Activated CD8-positive, alpha-beta memory T cell treated with anti-CD3 and anti-CD28 coated beads, Interleukin-2, amount 50 U/mL, for 24 hours (primary cell): ENCODE measurements around the gene ACOT7.

Source experiments
- DNase-seq: peaks from one replicate; pipeline ENCODE4 v3.0.0-alpha.2; 2020; ENCODE audit errors: extremely low read depth

The ACOT7 gene

DNA sequence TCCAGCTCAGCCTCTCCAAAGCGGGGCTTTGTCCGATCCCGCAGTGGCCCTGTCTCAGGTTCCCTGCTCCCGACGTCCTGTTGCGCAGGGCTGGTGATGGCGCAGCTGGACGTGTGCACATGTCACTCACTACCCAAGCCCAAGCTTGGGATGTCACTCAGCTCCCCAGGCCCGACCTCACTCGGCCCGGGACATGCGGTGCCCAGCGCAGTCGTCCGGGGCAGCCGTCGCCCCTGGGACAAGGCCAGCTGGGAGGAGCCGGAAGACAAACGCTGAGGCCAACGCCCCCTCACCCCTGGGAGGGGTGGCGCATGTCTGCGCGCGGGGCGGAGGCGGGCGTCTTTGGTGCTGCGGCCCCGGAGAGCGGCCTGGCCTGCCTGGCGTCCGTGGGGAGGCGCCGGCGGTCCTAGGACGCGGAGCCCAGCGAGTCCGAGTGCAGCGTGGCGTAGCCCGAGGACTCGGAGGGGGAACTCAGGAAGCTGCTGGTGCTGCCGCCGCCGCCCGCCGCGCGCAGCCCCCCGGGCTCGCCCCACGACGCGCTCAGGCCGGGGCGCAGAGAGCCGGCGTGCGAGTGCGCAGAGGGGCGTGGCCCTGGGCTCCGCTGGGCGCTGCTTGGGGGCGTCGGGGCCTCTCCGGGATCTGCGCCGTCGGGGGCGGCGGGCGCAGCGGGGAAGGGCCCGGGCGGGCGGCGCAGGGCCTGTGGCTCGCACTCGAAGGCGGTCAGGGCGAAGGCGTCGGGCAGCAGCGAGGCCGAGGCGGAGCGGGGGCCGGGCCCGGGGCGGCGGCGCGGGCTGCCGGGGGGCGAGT, 144.4 kb downstream of the ACOT7 start:
- DNase-seq = no peak

GRCh38 chr1:6248161-6248776, 145.3 kb downstream of the ACOT7 start:
- DNase-seq = no peak

GRCh38 chr1:6247651-6248050, 145.9 kb downstream of the ACOT7 start:
- DNase-seq = no peak

DNA sequence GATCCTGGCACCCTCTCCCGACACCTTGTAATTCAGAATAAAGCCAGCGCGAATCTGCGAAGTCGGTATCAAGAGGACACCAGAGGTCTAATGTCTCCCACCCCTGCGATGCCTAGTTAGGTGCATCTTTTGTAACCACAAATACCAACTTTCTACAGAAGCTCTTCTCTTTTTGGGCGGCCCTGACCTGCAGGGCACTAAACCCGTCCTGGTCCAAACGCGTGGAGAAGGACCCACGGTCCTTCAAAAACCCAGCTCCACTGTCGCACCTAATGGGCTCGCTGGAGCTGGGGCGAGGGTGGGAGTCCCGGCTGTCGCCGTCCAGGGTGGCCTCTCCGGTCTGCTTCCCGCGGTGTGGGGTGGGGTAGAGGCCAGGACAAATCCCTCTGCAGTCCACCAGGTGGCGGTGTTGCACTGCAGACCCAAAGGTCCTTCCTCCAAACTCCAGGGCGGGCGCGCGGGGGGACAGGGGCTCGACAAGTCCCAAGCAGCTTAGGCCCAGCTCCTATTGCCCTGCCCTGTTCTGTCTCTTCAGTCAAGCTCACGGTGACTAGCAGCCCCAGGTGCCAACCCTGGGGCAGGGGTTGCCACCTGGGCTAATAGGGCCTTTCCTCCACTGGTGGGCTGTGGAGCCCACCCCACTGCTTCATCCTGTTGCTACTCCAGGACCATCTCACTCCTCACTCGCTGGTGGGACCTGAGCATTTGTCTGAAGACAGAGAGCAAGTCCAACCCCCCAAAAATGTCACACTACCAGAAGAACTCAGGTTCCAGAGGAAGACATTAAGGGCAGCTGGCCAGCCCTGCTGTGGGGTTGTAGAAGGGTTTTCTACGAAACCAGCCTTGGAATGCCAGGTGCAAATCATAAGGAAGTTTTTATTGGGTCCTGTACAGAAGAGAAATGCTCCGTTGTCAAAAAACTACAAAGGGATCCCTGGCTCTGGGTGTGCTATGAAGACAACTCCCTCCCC, 146.8 kb downstream of the ACOT7 start:
- peak; percentile 44 for DNase-seq

- no peak for DNase-seq
Measured at GRCh38 chr1:6245869-6246496, 147.6 kb downstream of the ACOT7 start.

GRCh38 chr1:6245086-6245868, 148.3 kb downstream of the ACOT7 start:
- no peak for DNase-seq

- no peak for DNase-seq
Measured at GRCh38 chr1:6244401-6245049, 149.0 kb downstream of the ACOT7 start.

DNA sequence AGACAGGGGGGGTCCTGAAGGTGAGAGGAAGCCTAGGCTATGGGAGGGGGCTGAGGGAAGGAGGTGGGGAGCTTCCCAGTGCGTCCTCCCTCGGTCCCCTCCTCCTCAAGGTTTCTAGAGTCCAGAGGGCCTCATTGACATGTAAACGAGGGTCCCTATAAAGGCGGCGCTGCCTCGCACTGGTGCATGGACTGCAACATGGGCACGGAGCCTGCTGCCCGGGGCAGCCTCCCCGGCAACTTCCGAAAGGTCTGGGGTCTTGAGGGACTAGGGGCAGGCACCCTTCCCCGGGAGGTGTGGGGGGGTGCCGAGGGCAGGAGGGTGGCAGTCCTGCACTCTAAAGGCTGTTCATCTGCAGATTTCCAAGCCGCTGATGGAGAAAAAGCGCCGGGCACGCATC, 149.6 kb downstream of the ACOT7 start, which contains the start of gene HES3:
TSS of gene HES3 (plus strand) at position 187 of the 400 bp plus-strand sequence. CDS start at position 374, 187 bp downstream.
- DNase-seq = no peak

- no peak for DNase-seq
Measured at GRCh38 chr1:6243053-6243834, 150.3 kb downstream of the ACOT7 start.

DNA sequence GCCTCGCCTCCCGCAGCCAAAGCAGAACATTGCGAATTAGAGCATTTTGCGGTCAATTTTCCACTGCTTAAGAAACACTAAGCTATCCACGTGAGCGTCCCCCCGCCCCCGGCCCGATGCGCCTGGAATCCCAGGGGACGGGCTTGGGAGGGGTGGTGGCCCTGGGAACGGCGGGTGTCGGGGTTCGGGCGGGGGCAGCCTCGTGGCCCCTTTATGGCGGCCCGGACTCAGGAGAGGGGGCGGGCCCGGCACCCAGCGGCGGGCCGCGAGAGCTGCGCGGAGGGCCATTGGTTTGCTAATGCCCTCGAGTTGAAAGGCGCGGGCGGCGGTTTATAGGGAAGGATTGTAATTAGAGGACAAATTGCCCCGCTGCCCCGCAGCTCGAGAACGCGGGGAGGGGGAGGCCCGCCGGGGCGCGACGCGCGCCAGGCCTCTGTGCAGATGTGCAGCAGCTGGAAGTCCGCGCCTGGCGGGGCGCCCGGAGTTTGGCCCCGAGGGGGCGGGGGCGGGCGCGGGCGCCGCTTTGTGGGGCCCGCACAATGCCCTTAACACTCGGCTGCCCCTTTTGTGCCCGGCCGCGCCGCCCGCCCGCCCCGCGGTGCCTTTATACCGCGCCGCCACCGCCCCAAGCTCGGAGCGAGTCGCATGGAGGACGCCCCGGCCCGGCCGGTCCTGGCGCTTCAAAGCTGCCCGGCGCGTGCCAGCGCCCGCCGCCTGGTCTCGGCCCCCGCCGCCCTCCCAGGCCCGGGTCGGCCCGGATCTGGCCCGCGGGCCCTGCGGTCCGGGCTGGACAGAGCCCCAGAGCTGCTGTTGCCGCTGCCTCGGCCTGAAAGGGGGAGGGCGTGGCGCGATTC, 151.5 kb downstream of the ACOT7 start:
- DNase-seq = no peak

GRCh38 chr1:6241107-6241886, 152.3 kb downstream of the ACOT7 start:
- no peak for DNase-seq

GRCh38 chr1:6239950-6240768, 153.4 kb downstream of the ACOT7 start:
- DNase-seq = no peak

- DNase-seq = no peak
Measured at GRCh38 chr1:6239213-6239752, 154.3 kb downstream of the ACOT7 start.

GRCh38 chr1:6237093-6237492, 156.5 kb downstream of the ACOT7 start:
- no peak for DNase-seq

GRCh38 chr1:6235296-6235677, 158.3 kb downstream of the ACOT7 start:
- no peak for DNase-seq

DNA sequence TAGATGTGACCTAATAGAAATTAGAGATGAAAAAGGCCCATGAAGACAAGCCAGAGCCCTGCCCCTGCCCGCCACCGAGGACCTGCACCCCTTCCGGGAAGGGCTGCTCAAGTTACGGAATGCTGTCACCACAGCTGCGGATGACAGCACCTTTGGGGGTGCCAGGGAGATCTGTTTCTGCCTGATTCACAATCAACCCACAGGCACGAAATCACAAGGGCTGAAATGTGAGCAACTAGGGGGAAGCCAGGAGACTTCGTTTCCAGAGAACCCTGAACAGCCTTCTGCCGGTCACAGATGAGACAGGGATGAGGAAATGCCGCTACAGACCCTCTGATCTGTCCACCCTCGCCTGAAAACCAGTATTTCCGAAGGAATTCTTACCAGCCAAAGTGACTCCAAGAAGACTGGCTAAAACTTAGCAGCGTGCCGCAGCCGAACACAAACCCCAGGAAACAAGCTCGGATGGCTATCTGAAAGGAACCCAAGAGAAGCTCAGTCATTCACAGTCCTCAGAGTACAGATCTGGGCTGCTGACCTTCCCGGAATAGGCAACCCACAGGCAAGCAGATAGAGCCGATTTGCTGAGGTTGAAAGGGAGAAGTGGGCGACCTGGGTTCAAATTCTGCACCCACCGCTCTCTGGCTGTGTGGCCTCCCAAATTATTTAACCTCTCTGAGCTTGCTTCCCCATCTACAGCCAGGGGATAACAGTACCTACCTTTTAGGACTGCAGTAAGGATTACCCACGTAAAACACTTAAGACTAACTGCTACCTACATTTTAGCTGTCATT, 158.9 kb downstream of the ACOT7 start:
- DNase-seq = no peak
